Measurements from ENCODE around the gene CLIP2. TPM values are rescaled to one million over a fixed set of nuclear protein-coding genes. Genes with fewer than 3 reads are reported as not detected.
"Not testable (repeated sequence)": the region's sequence is repeated elsewhere in the genome, so short reads cannot be mapped to it uniquely, and the experiment has no call there.

CLIP2 gene
- total RNA-seq, 2 donors from 2014 or later, result 77.8 to 81.6 TPM

GRCh38 chr7:74380720-74381119 lies 91.5 kb downstream of the CLIP2 start:
- DNase-seq, result no peak
- no peaks in the 10 kb centered on the region for H3K9me3 ChIP-seq
- H3K27ac ChIP-seq, result no peak overlapping the region
- TF ChIP-seq CTCF (IDR thresholded peaks at IDR 0.05), result no peak
- H3K9ac ChIP-seq (ENCODE audit: low read depth in 2 of 2, low read length in 2 of 2), result no peak overlapping the region
- H3K4me1 ChIP-seq, result no peaks in the 10 kb centered on the region
- no peaks in the 10 kb centered on the region for H3K27me3 ChIP-seq
- intact Hi-C loops (cut with DNase I), result no loop called here
- H3K4me3 ChIP-seq, result no peak overlapping the region
- no peaks in the 10 kb centered on the region for H3K36me3 ChIP-seq

GRCh38 chr7:74384086-74384485 lies 94.9 kb downstream of the CLIP2 start:
- H3K4me3 ChIP-seq; H3K27ac ChIP-seq; H3K27me3 ChIP-seq; H3K9me3 ChIP-seq; H3K36me3 ChIP-seq; H3K9ac ChIP-seq (ENCODE audit: low read depth in 2 of 2, low read length in 2 of 2); H3K4me1 ChIP-seq; DNase-seq; intact Hi-C loops (cut with DNase I): not testable (repeated sequence)

- DNase-seq; H3K27me3 ChIP-seq; H3K9ac ChIP-seq (ENCODE audit: low read depth in 2 of 2, low read length in 2 of 2); H3K9me3 ChIP-seq; H3K4me3 ChIP-seq; intact Hi-C loops (cut with DNase I); H3K36me3 ChIP-seq; H3K27ac ChIP-seq; H3K4me1 ChIP-seq: not testable (repeated sequence)
Measured at GRCh38 chr7:74384854-74385253, 95.6 kb downstream of the CLIP2 start.

- Histone ChIP-seq H3K4me3 (no peak overlapping the region), H3K27ac (no peak overlapping the region), H3K27me3 (no peaks in the 10 kb centered on the region), H3K9ac (ENCODE audit: low read depth in 2 of 2, low read length in 2 of 2) (no peak overlapping the region), H3K4me1 (no peaks in the 10 kb centered on the region), H3K9me3 (no peaks in the 10 kb centered on the region), H3K36me3 (peaks cover 5% of the 10 kb centered on the region)
- TF ChIP-seq CTCF (IDR thresholded peaks at IDR 0.05), result no peak
- intact Hi-C loops (cut with DNase I), result no loop called here
- no peak for DNase-seq
Measured at GRCh38 chr7:74387606-74388005, 98.4 kb downstream of the CLIP2 start.

GRCh38 chr7:74388880-74389415 lies 99.7 kb downstream of the CLIP2 start:
- peaks cover 5% of the 10 kb centered on the region for H3K36me3 ChIP-seq
- no peak overlapping the region for H3K27ac ChIP-seq
- H3K4me1 ChIP-seq, result no peaks in the 10 kb centered on the region
- no peak overlapping the region for H3K4me3 ChIP-seq
- DNase-seq, result no peak
- intact Hi-C loops (cut with DNase I), result no loop called here
- H3K27me3 ChIP-seq, result no peaks in the 10 kb centered on the region
- H3K9me3 ChIP-seq, result no peaks in the 10 kb centered on the region
- TF ChIP-seq CTCF (IDR thresholded peaks at IDR 0.05), result no peak
- no peak overlapping the region for H3K9ac ChIP-seq (ENCODE audit: low read depth in 2 of 2, low read length in 2 of 2)

- H3K4me3 ChIP-seq; H3K4me1 ChIP-seq; H3K9ac ChIP-seq (ENCODE audit: low read depth in 2 of 2, low read length in 2 of 2); DNase-seq; H3K9me3 ChIP-seq; intact Hi-C loops (cut with DNase I); H3K27ac ChIP-seq; H3K27me3 ChIP-seq: not testable (repeated sequence)
- H3K36me3 ChIP-seq, result peaks cover 17% of the 10 kb centered on the region
Measured at GRCh38 chr7:74393722-74394121, 104.5 kb downstream of the CLIP2 start.

GRCh38 chr7:74394601-74395000 lies 105.4 kb downstream of the CLIP2 start:
- peaks cover 17% of the 10 kb centered on the region for H3K36me3 ChIP-seq
- intact Hi-C loops (cut with DNase I); H3K27ac ChIP-seq; H3K9ac ChIP-seq (ENCODE audit: low read depth in 2 of 2, low read length in 2 of 2); H3K9me3 ChIP-seq; H3K4me3 ChIP-seq; H3K4me1 ChIP-seq; H3K27me3 ChIP-seq; DNase-seq: not testable (repeated sequence)

Data from colonic mucosa (tissue), 4 donors.